ENCODE measurements around the gene LHFPL3. TPM values are rescaled to one million over a fixed set of nuclear protein-coding genes. Genes with fewer than 3 reads are reported as not detected.

Gene LHFPL3
- total RNA-seq, 1 experiment from 2014 or later = 0.83 TPM

- TF ChIP-seq E2F1 (CRISPR knock-in tag; IDR thresholded peaks at IDR 0.05) (no peak), OVOL2 (CRISPR knock-in tag; IDR thresholded peaks at IDR 0.05; ENCODE audit: borderline replicate concordance) (no peak), ZSCAN18 (CRISPR knock-in tag; IDR thresholded peaks at IDR 0.05) (no peak)
Measured at GRCh38 chr7:104791080-104791479, 462.7 kb downstream of the LHFPL3 start (continued).

GRCh38 chr7:104793066-104793465 lies 464.7 kb downstream of the LHFPL3 start:
- CTCF ChIA-PET = no interaction called here
- Mint-ChIP-seq H3K9me3 (no peaks in the 10 kb centered on the region), H3K4me3 (no peak overlapping the region), H3K27me3 (ENCODE audit: low read depth) (no peaks in the 10 kb centered on the region; the same call in 1 of the 2 replicates), H3K27ac (no peak overlapping the region), H3K36me3 (no peaks in the 10 kb centered on the region), H3K4me1 (peaks cover 5% of the 10 kb centered on the region)
- ATAC-seq (no peak), DNase-seq (ENCODE audit: low spot score) (no peak)
- POLR2A ChIA-PET = no interaction called here
- TF ChIP-seq RELA (CRISPR knock-in tag; IDR thresholded peaks at IDR 0.05; ENCODE audit: borderline replicate concordance) (no peak), EMX1 (CRISPR knock-in tag; IDR thresholded peaks at IDR 0.05) (no peak), JAZF1 (CRISPR knock-in tag; IDR thresholded peaks at IDR 0.05) (no peak), SOX15 (CRISPR knock-in tag; IDR thresholded peaks at IDR 0.05) (no peak), USF1 (CRISPR knock-in tag; IDR thresholded peaks at IDR 0.05) (no peak), NFE2L1 (CRISPR knock-in tag; IDR thresholded peaks at IDR 0.05) (no peak), ATF6 (CRISPR knock-in tag; IDR thresholded peaks at IDR 0.05) (no peak), ZMAT4 (CRISPR knock-in tag; IDR thresholded peaks at IDR 0.05) (no peak), ERG (CRISPR knock-in tag; IDR thresholded peaks at IDR 0.05) (no peak)

- Mint-ChIP-seq H3K4me3 (no peak overlapping the region), H3K36me3 (no peaks in the 10 kb centered on the region), H3K27me3 (ENCODE audit: low read depth) (no peaks in the 10 kb centered on the region; the same call in 1 of the 2 replicates), H3K9me3 (no peaks in the 10 kb centered on the region), H3K27ac (no peak overlapping the region), H3K4me1 (peaks cover 5% of the 10 kb centered on the region)
- ATAC-seq (no peak), DNase-seq (ENCODE audit: low spot score) (no peak)
- ChIA-PET POLR2A (no interaction called here), CTCF (interaction anchor here (1.2 to 2.4 kb wide), 2 partner anchors 54 to 89 kb away, joined by 4 to 5 read pairs; no protein-coding TSS in a partner anchor)
- TF ChIP-seq CREM (CRISPR knock-in tag; IDR thresholded peaks at IDR 0.05) (no peak), E2F1 (CRISPR knock-in tag; IDR thresholded peaks at IDR 0.05) (no peak), MLX (CRISPR knock-in tag; IDR thresholded peaks at IDR 0.05) (no peak), ETV6 (CRISPR knock-in tag; IDR thresholded peaks at IDR 0.05) (no peak), TEAD1 (CRISPR knock-in tag; IDR thresholded peaks at IDR 0.05) (no peak), USF1 (CRISPR knock-in tag; IDR thresholded peaks at IDR 0.05) (no peak), ZNF219 (CRISPR knock-in tag; IDR thresholded peaks at IDR 0.05; ENCODE audit: borderline replicate concordance) (no peak)
Measured at GRCh38 chr7:104794154-104794553, 465.8 kb downstream of the LHFPL3 start.

Measured in WTC11 (cell line).